Fibroblast of lung (primary cell): ENCODE results near the gene GRM8. TPM values are rescaled to one million over a fixed set of nuclear protein-coding genes. Genes with fewer than 3 reads are reported as not detected.

ENCODE experiments used
- DNase-seq, 2 donors: peaks; one replicate each; pipeline versions ENCODE4 v3.0.0 to v3.0.0-alpha.2; 2010; ENCODE audit warnings: low read depth in 2 of 2
- H2AFZ ChIP-seq: 2 replicates; pipeline ENCODE4 v1.5.1; 2012; ENCODE audit warnings: low read length, control low read depth, inconsistent platforms
- H3K27ac ChIP-seq: 2 replicates; pipeline ENCODE4 v1.5.1; 2011; ENCODE audit warnings: low read length, control low read depth; ENCODE audit not compliant: insufficient read depth
- H3K27me3 ChIP-seq: 2 replicates; pipeline ENCODE4 v1.5.1; 2011; ENCODE audit warnings: mild to moderate bottlenecking, low read length; ENCODE audit not compliant: control insufficient read depth, insufficient read depth
- H3K36me3 ChIP-seq: 2 replicates; pipeline ENCODE4 v1.5.1; 2011; ENCODE audit warnings: low read length; ENCODE audit not compliant: control insufficient read depth, insufficient read depth
- H3K4me1 ChIP-seq: 2 replicates; pipeline ENCODE4 v1.5.1; 2011; ENCODE audit warnings: low read length; ENCODE audit not compliant: control insufficient read depth, insufficient read depth; ENCODE audit errors: extremely low read depth
- H3K4me2 ChIP-seq: 2 replicates; pipeline ENCODE4 v1.5.1; 2011; ENCODE audit warnings: low read length, control low read depth; ENCODE audit not compliant: insufficient read depth; ENCODE audit errors: extremely low read depth
- H3K4me3 ChIP-seq, 4 experiments: fragments of 200-600 bp in 1 of 4; sonication (generic) in 1 of 4; replicated peaks in 1 of 4; 2 replicates each; pipeline ENCODE4 v1.5.1; 2011 to 2016; ENCODE audit warnings: low read length in 4 of 4, low read depth in 3 of 4, mild to moderate bottlenecking in 3 of 4, control low read depth in 2 of 4, inconsistent platforms in 1 of 4, mixed read lengths in 1 of 4; ENCODE audit not compliant: insufficient read depth in 1 of 4; ENCODE audit errors: control extremely low read depth in 1 of 4
- H3K79me2 ChIP-seq: 2 replicates; pipeline ENCODE4 v1.5.1; 2012; ENCODE audit warnings: mild to moderate bottlenecking, low read length, inconsistent platforms; ENCODE audit not compliant: control insufficient read depth, insufficient read depth
- H3K9ac ChIP-seq: 2 replicates; pipeline ENCODE4 v1.5.1; 2011; ENCODE audit warnings: mild to moderate bottlenecking, low read length, control low read depth; ENCODE audit not compliant: insufficient read depth
- H3K9me3 ChIP-seq: 2 replicates; pipeline ENCODE4 v1.5.1; 2012; ENCODE audit warnings: low read depth, low read length; ENCODE audit not compliant: control insufficient read depth, insufficient read depth
- H4K20me1 ChIP-seq: 2 replicates; pipeline ENCODE4 v1.5.1; 2011; ENCODE audit warnings: low read length; ENCODE audit not compliant: control insufficient read depth, insufficient read depth; ENCODE audit errors: extremely low read depth
- EZH2 ChIP-seq: IDR thresholded peaks from 2 replicates; pipeline ENCODE4 v1.5.1; 2012; ENCODE audit warnings: low read length, control low read depth, mild to moderate bottlenecking; ENCODE audit errors: missing control alignments
- polyA plus RNA-seq, 2 donors: library from polyadenylated mRNA; depleted of rRNA in 1 of 2; stranded (reverse) in 1 of 2; unstranded in 1 of 2; fragments of >200 nt; gene quantifications; 2 replicates each; pipeline ENCODE4 v1.2.1, GENCODE V29; 2011 to 2012; ENCODE audit warnings: missing spikeins in 1 of 2
- total RNA-seq: library from RNA; depleted of rRNA; stranded (reverse); fragments of >200 nt; gene quantifications from 2 replicates; pipeline ENCODE4 v1.2.1, GENCODE V29; 2014
- TF ChIP-seq, protein P1 (sequence below), 2 donors: IDR thresholded peaks in 1 of 2; conservative IDR thresholded peaks in 1 of 2; 1 replicate in 1 of 2; 2 replicates in 1 of 2; pipeline ENCODE4 v1.5.1; 2011 to 2012; ENCODE audit warnings: low read length in 2 of 2, control low read depth in 1 of 2, inconsistent platforms in 1 of 2, low read depth in 1 of 2, mild to moderate bottlenecking in 1 of 2

GRM8 gene
- total and polyA plus RNA-seq, 2 donors (not counting 1 experiment from before 2014, with no cell fraction given): not detected

DNA sequence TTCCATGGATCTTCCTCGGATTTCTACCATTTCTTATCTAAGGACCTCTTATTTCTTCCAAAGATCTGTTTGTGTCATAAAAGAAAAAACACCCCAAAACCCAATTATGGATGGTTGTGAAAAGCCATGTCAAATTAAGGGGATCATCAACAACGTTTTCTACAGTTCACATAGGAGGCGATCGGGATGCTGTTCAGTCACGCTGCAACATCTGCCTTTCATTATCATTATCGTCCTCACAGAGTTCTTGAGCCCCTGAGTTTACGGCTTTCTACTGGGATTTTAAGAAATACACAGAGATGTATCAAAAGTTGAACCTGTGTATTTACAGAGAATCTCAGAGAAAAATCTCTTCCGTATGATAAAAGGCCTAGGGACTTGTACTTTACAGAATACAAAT lies 101.4 kb downstream of the GRM8 start:
- Histone ChIP-seq H3K27ac (no peak overlapping the region), H4K20me1 (no peaks in the 10 kb centered on the region), H3K4me3 (no peak overlapping the region), H3K27me3 (no peaks in the 10 kb centered on the region), H3K79me2 (no peaks in the 10 kb centered on the region), H3K4me1 (no peaks in the 10 kb centered on the region), H3K9ac (no peak overlapping the region), H3K4me2 (no peak overlapping the region), H3K36me3 (no peaks in the 10 kb centered on the region), H2AFZ (no peak overlapping the region), H3K9me3 (no peaks in the 10 kb centered on the region)
- TF ChIP-seq EZH2: no peak
- TF ChIP-seq, protein P1, sequence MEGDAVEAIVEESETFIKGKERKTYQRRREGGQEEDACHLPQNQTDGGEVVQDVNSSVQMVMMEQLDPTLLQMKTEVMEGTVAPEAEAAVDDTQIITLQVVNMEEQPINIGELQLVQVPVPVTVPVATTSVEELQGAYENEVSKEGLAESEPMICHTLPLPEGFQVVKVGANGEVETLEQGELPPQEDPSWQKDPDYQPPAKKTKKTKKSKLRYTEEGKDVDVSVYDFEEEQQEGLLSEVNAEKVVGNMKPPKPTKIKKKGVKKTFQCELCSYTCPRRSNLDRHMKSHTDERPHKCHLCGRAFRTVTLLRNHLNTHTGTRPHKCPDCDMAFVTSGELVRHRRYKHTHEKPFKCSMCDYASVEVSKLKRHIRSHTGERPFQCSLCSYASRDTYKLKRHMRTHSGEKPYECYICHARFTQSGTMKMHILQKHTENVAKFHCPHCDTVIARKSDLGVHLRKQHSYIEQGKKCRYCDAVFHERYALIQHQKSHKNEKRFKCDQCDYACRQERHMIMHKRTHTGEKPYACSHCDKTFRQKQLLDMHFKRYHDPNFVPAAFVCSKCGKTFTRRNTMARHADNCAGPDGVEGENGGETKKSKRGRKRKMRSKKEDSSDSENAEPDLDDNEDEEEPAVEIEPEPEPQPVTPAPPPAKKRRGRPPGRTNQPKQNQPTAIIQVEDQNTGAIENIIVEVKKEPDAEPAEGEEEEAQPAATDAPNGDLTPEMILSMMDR (conservative IDR thresholded peaks at IDR 0.05 in 1 of 2, IDR thresholded peaks at IDR 0.05 in 1 of 2; ENCODE audit: low read depth in 1 of 2, low read length in 2 of 2): no peak
- DNase-seq: no peak

DNA sequence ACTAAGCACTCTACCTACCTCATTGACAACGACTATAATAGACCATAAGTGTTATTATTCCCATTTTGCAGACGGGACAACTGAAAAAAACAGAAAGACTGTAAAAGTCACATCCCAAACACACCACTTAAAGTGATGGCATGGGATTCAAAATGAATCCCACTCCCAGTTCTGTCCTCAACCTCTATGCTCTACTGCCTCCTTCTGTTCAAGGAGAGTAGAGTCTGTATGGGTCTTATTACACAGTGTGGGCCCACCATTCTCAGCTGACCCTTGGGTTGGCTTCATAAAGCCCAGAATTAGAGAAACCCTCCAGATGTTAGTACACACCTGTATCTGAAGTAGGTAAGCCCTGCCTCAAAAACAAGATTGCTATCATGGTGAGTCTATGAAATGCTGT lies 102.2 kb downstream of the GRM8 start:
- no peak for TF ChIP-seq EZH2
- TF ChIP-seq, protein P1 (conservative IDR thresholded peaks at IDR 0.05 in 1 of 2, IDR thresholded peaks at IDR 0.05 in 1 of 2; ENCODE audit: low read depth in 1 of 2, low read length in 2 of 2): no peak
- no peak overlapping the region for H3K4me3 ChIP-seq
- H3K4me2 ChIP-seq: no peak overlapping the region
- no peak overlapping the region for H3K9ac ChIP-seq
- H2AFZ ChIP-seq: no peak overlapping the region
- DNase-seq: no peak
- no peaks in the 10 kb centered on the region for H3K9me3 ChIP-seq
- no peaks in the 10 kb centered on the region for H3K36me3 ChIP-seq
- H3K27me3 ChIP-seq: no peaks in the 10 kb centered on the region
- H3K79me2 ChIP-seq: no peaks in the 10 kb centered on the region
- no peaks in the 10 kb centered on the region for H4K20me1 ChIP-seq
- H3K27ac ChIP-seq: no peak overlapping the region
- no peaks in the 10 kb centered on the region for H3K4me1 ChIP-seq

DNA sequence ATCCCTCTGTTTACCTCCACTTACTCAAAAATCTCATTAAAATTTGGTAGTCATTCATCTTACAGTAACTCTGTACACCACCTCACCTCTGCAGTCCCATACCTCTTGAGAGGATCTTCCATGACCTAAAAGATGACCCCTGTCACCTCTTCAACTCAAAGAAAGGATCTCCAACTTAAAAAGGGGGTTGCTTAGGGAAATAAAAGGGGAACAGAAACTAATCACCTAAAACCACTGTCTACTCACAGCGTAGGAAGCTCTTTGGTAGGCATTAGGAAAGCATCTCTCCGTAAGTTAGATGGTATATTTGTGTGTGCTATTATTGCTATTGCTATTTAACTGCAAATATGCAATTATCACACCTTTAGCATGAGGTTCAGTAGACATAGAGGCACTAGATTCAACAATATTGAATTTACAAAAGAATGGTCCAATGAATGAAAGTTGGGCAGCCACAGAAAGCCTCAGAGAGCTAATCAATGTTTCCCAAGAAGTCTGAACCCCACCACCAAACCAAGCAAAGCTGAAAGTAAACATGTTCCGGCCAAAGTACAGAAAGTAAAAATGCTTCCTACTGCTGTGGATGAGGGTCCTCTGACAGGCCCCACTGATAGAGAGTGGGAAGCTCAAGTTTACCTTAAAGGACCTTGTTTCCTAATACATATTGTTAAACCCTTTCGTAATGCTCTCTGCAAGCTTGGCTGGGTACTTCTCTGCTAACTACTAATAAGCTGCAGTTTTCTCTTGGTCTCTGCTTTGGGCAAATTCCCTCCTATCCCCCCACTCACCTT lies 105.8 kb downstream of the GRM8 start:
- Histone ChIP-seq H2AFZ (no peak overlapping the region), H3K4me3 (no peak overlapping the region), H3K79me2 (no peaks in the 10 kb centered on the region), H3K4me1 (no peaks in the 10 kb centered on the region), H3K36me3 (no peaks in the 10 kb centered on the region), H3K9me3 (no peaks in the 10 kb centered on the region), H3K9ac (no peak overlapping the region), H4K20me1 (no peaks in the 10 kb centered on the region), H3K27ac (no peak overlapping the region), H3K4me2 (no peak overlapping the region), H3K27me3 (no peaks in the 10 kb centered on the region)
- DNase-seq: no peak
- TF ChIP-seq, protein P1 (conservative IDR thresholded peaks at IDR 0.05 in 1 of 2, IDR thresholded peaks at IDR 0.05 in 1 of 2; ENCODE audit: low read depth in 1 of 2, low read length in 2 of 2): no peak
- TF ChIP-seq EZH2: no peak
